H9 (cell line): Measurements from ENCODE around the gene UQCR10. TPM values are rescaled to one million over a fixed set of nuclear protein-coding genes. Genes with fewer than 3 reads are reported as not detected.

Source experiments
- DNase-seq: peaks from one replicate; pipeline ENCODE4 v3.0.0-alpha.2; 2017
- H2AFZ ChIP-seq: one replicate; pipeline ENCODE4 v1.6.1; 2013; ENCODE audit warnings: mild to moderate bottlenecking, low read length, control low read depth, moderate library complexity
- H2AK5ac ChIP-seq: 2 replicates; pipeline ENCODE4 v1.6.1; 2013; ENCODE audit warnings: low read length, control low read depth, mixed read lengths; ENCODE audit not compliant: insufficient read length
- H2BK120ac ChIP-seq: one replicate; pipeline ENCODE4 v1.6.1; 2013; ENCODE audit warnings: low read depth, mild to moderate bottlenecking, low read length, control low read depth, inconsistent platforms; ENCODE audit not compliant: poor library complexity, severe bottlenecking
- H2BK12ac ChIP-seq: 2 replicates; pipeline ENCODE4 v1.6.1; 2013; ENCODE audit warnings: low read length, control low read depth, mixed read lengths, low read depth; ENCODE audit not compliant: insufficient read length
- H2BK15ac ChIP-seq: 2 replicates; pipeline ENCODE4 v1.6.1; 2013; ENCODE audit warnings: low read depth, low read length, control low read depth
- H2BK20ac ChIP-seq: one replicate; pipeline ENCODE4 v1.6.1; 2013; ENCODE audit warnings: low read depth, mild to moderate bottlenecking, low read length, control low read depth, inconsistent platforms; ENCODE audit not compliant: poor library complexity, severe bottlenecking
- H2BK5ac ChIP-seq: 2 replicates; pipeline ENCODE4 v1.6.1; 2013; ENCODE audit warnings: low read length, control low read depth, mixed read lengths; ENCODE audit not compliant: insufficient read length
- H3K14ac ChIP-seq: 2 replicates; pipeline ENCODE4 v1.6.1; 2013; ENCODE audit warnings: low read length, control low read depth; ENCODE audit not compliant: insufficient read depth
- H3K18ac ChIP-seq: 2 replicates; pipeline ENCODE4 v1.6.1; 2013; ENCODE audit warnings: low read depth, mild to moderate bottlenecking, mixed read lengths, low read length, control low read depth; ENCODE audit not compliant: insufficient read length
- H3K23ac ChIP-seq: 2 replicates; pipeline ENCODE4 v1.6.1; 2013; ENCODE audit warnings: low read length, control low read depth, mixed read lengths, low read depth; ENCODE audit not compliant: insufficient read length
- H3K23me2 ChIP-seq: 2 replicates; pipeline ENCODE4 v1.6.1; 2013; ENCODE audit warnings: low read depth, mild to moderate bottlenecking, mixed read lengths, low read length, control low read depth; ENCODE audit not compliant: insufficient read length, poor library complexity, severe bottlenecking
- H3K27ac ChIP-seq: 2 replicates; pipeline ENCODE4 v1.5.1; 2013; ENCODE audit warnings: low read length, control low read depth, mixed read lengths, low read depth; ENCODE audit not compliant: insufficient read length
- H3K27me3 ChIP-seq: 2 replicates; pipeline ENCODE4 v1.6.1; 2013; ENCODE audit warnings: low read length, control low read depth, inconsistent platforms; ENCODE audit not compliant: insufficient read depth
- H3K4ac ChIP-seq: 2 replicates; pipeline ENCODE4 v1.6.1; 2013; ENCODE audit warnings: low read depth, mild to moderate bottlenecking, control low read depth, inconsistent platforms, low read length, moderate library complexity
- H3K4me1 ChIP-seq: 2 replicates; pipeline ENCODE4 v1.6.1; 2013; ENCODE audit warnings: low read length, control low read depth, inconsistent platforms; ENCODE audit not compliant: insufficient read depth
- H3K4me2 ChIP-seq: 2 replicates; pipeline ENCODE4 v1.6.1; 2013; ENCODE audit warnings: low read length, control low read depth, mixed read lengths; ENCODE audit not compliant: insufficient read length, insufficient read depth
- H3K56ac ChIP-seq: 2 replicates; pipeline ENCODE4 v1.6.1; 2013; ENCODE audit warnings: low read depth, mild to moderate bottlenecking, mixed read lengths, low read length, control low read depth; ENCODE audit not compliant: insufficient read length
- H3K79me1 ChIP-seq: 2 replicates; pipeline ENCODE4 v1.6.1; 2013; ENCODE audit warnings: low read depth, mild to moderate bottlenecking, moderate library complexity, low read length, control low read depth, inconsistent platforms; ENCODE audit not compliant: insufficient read depth, poor library complexity, severe bottlenecking
- H3K79me2 ChIP-seq: 2 replicates; pipeline ENCODE4 v1.6.1; 2013; ENCODE audit warnings: low read length, control low read depth, inconsistent platforms; ENCODE audit not compliant: insufficient read depth
- H3K9ac ChIP-seq: 2 replicates; pipeline ENCODE4 v1.6.1; 2013; ENCODE audit warnings: low read length, control low read depth, mixed read lengths; ENCODE audit not compliant: insufficient read length; ENCODE audit errors: extremely low read depth
- H3K9me3 ChIP-seq: one replicate; pipeline ENCODE4 v1.6.1; 2013; ENCODE audit warnings: low read depth, low read length, inconsistent platforms; ENCODE audit not compliant: control insufficient read depth
- H3T11ph ChIP-seq: one replicate; pipeline ENCODE4 v1.6.1; 2013; ENCODE audit warnings: mild to moderate bottlenecking, low read length, control low read depth, inconsistent platforms
- H4K20me1 ChIP-seq: one replicate; pipeline ENCODE4 v1.6.1; 2013; ENCODE audit not compliant: control insufficient read depth, insufficient read length, insufficient read depth
- H4K5ac ChIP-seq: 2 replicates; pipeline ENCODE4 v1.6.1; 2013; ENCODE audit warnings: low read depth, mild to moderate bottlenecking, mixed read lengths, low read length, control low read depth; ENCODE audit not compliant: insufficient read length
- H4K8ac ChIP-seq: replicated peaks from 2 replicates; pipeline ENCODE4 v1.6.1; 2013; ENCODE audit warnings: low read length, control low read depth, mixed read lengths, low read depth; ENCODE audit not compliant: insufficient read length
- H4K91ac ChIP-seq: 2 replicates; pipeline ENCODE4 v1.6.1; 2013; ENCODE audit warnings: low read depth, mild to moderate bottlenecking, moderate library complexity, mixed read lengths, low read length, control low read depth; ENCODE audit not compliant: insufficient read length
- H3K27ac Mint-ChIP-seq, 3 experiments: 2 replicates in 2 of 3; 3 replicates in 1 of 3; pipeline ENCODE4 v1.8.0; 2020 to 2021; ENCODE audit warnings: mixed read lengths in 3 of 3, mild to moderate bottlenecking in 1 of 3, moderate library complexity in 1 of 3
- H3K27me3 Mint-ChIP-seq: 2 replicates; pipeline ENCODE4 v1.8.0; 2021; ENCODE audit warnings: low read depth, mild to moderate bottlenecking, moderate library complexity, mixed read lengths
- H3K36me3 Mint-ChIP-seq, 3 experiments: 2 replicates in 2 of 3; 3 replicates in 1 of 3; pipeline ENCODE4 v1.8.0; 2020 to 2021; ENCODE audit warnings: low read depth in 3 of 3, mixed read lengths in 3 of 3; ENCODE audit not compliant: insufficient read depth in 1 of 3
- H3K4me1 Mint-ChIP-seq, 2 experiments: 2 replicates each; pipeline ENCODE4 v1.8.0; 2020; ENCODE audit warnings: mixed read lengths in 2 of 2
- H3K4me3 Mint-ChIP-seq, 2 experiments: 2 replicates in 1 of 2; 3 replicates in 1 of 2; pipeline ENCODE4 v1.8.0; 2020 to 2021; ENCODE audit warnings: mild to moderate bottlenecking in 2 of 2, mixed read lengths in 2 of 2, moderate library complexity in 1 of 2
- H3K9me3 Mint-ChIP-seq, 2 experiments: 2 replicates in 1 of 2; 3 replicates in 1 of 2; pipeline ENCODE4 v1.8.0; 2020; ENCODE audit warnings: mild to moderate bottlenecking in 2 of 2, mixed read lengths in 2 of 2, moderate library complexity in 1 of 2
- WGBS: extraction: QIAGEN DNeasy Blood & Tissue Kit; methylation state at CpG from one replicate; pipeline ENCODE4 v1.1.7; 2013; ENCODE audit warnings: missing lambda C conversion rate, low lambda C conversion rate, mixed read lengths; ENCODE audit not compliant: insufficient read length; ENCODE audit errors: extremely low coverage; 5-methylcytosine and 5-hydroxymethylcytosine counted together
- total RNA-seq: library from RNA; stranded (reverse); gene quantifications from 2 replicates; pipeline ENCODE4 v1.2.1, GENCODE V29; 2021
- TF ChIP-seq, protein P1 (sequence below): fragments of 200-600 bp; sonication (generic); conservative IDR thresholded peaks from 3 replicates; pipeline ENCODE4 v1.8.0; 2021; ENCODE audit warnings: antibody characterized with exemption, mild to moderate bottlenecking

Gene UQCR10
- total RNA-seq, 1 experiment from 2014 or later: 124 TPM

DNA sequence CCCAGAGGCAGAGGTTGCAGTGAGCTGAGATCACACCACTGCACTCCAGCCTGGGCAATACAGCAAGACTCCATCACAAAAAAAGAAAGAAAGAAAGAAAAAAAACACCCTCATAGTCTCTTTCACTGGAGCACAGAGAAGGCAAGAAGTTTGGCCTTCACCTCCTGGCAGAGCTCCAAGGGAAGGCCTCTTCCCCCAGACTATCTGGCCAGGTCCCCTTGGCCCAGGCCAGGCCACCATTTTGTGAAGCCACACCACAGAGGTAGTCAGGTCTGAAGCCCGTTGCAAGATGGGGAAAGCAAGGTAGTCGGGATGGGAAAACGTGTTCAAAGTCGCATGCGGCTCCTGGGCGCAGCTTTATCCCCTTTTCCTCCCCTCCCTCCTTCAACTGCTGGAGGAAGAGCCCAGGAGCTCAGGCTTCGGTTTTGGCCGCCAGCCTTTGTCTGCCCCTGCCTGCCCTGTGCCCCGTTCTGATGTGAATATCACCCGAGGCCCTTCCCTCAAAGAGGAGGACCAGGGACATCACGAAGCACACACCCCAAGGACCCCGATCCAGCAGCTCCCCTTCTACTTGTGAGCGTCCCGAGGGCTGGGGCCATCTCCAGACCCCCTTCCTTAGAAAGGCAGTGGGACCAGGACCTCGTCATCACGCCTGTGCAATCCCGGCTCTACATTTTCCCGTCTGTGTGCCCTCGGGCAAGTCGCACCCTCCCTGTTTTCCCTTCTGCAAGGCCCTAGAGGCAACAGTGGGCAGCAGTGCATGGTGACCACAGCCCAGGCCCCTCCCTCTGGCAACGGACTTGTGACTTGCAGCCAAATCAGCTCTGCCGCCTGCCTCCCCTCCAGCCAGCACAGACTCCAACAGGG is 29.7 kb upstream of the UQCR10 start:
- H3K4me1 ChIP-seq: no peaks in the 10 kb centered on the region
- peaks cover 12 to 22% of the 10 kb centered on the region in 2 experiments for H3K4me1 Mint-ChIP-seq
- peaks cover 3% of the 10 kb centered on the region in 2 experiments; a peak in 3 of 5 replicates for H3K9me3 Mint-ChIP-seq
- no peak overlapping the region for H2AK5ac ChIP-seq
- H3K18ac ChIP-seq: no peak overlapping the region
- peak overlapping the region in 1 of 2 experiments; percentile 26; a peak in 1 of 5 replicates for H3K4me3 Mint-ChIP-seq
- DNase-seq: peak; percentile 53
- H2BK20ac ChIP-seq: no peak overlapping the region
- no peak overlapping the region for H3K23ac ChIP-seq
- no peak overlapping the region for H3K4ac ChIP-seq
- TF ChIP-seq, protein P1, sequence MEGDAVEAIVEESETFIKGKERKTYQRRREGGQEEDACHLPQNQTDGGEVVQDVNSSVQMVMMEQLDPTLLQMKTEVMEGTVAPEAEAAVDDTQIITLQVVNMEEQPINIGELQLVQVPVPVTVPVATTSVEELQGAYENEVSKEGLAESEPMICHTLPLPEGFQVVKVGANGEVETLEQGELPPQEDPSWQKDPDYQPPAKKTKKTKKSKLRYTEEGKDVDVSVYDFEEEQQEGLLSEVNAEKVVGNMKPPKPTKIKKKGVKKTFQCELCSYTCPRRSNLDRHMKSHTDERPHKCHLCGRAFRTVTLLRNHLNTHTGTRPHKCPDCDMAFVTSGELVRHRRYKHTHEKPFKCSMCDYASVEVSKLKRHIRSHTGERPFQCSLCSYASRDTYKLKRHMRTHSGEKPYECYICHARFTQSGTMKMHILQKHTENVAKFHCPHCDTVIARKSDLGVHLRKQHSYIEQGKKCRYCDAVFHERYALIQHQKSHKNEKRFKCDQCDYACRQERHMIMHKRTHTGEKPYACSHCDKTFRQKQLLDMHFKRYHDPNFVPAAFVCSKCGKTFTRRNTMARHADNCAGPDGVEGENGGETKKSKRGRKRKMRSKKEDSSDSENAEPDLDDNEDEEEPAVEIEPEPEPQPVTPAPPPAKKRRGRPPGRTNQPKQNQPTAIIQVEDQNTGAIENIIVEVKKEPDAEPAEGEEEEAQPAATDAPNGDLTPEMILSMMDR: no peak
- no peak overlapping the region for H3K56ac ChIP-seq
- H3K79me1 ChIP-seq: no peaks in the 10 kb centered on the region
- no peak overlapping the region for H4K8ac ChIP-seq
- no peak overlapping the region; the same call in 1 of the 2 replicates for H3K14ac ChIP-seq
- H3K27ac ChIP-seq: no peak overlapping the region
- no peak overlapping the region for H3K9ac ChIP-seq
- no peaks in the 10 kb centered on the region for H3K27me3 Mint-ChIP-seq
- H2BK15ac ChIP-seq: no peak overlapping the region
- no CpG with 5 or more reads among the region's 22 CpGs for WGBS
- H3K9me3 ChIP-seq: no peaks in the 10 kb centered on the region
- no peaks in the 10 kb centered on the region for H4K20me1 ChIP-seq
- H3K23me2 ChIP-seq: peaks cover 4% of the 10 kb centered on the region
- H3T11ph ChIP-seq: no peak overlapping the region
- H4K5ac ChIP-seq: no peak overlapping the region
- no peak overlapping the region for H2BK5ac ChIP-seq
- H2AFZ ChIP-seq: no peak overlapping the region
- peaks cover 0 to 5% (median 5%) of the 10 kb centered on the region in 3 experiments; a peak in 3 of 7 replicates for H3K36me3 Mint-ChIP-seq
- no peak overlapping the region; a peak in 3 of 7 replicates for H3K27ac Mint-ChIP-seq
- H3K79me2 ChIP-seq: no peaks in the 10 kb centered on the region
- no peak overlapping the region for H4K91ac ChIP-seq
- no peaks in the 10 kb centered on the region for H3K27me3 ChIP-seq
- H2BK120ac ChIP-seq: no peak overlapping the region
- no peak overlapping the region for H3K4me2 ChIP-seq
- H2BK12ac ChIP-seq: no peak overlapping the region
